Hematopoietic multipotent progenitor cell treated with erythropoietin and hydrocortisone succinate and interleukin-3 and kit ligand, for 4 days (in vitro differentiated cells): Measurements from ENCODE around the gene IL10RA.
"Not testable (repeated sequence)": the region's sequence is repeated elsewhere in the genome, so short reads cannot be mapped to it uniquely, and the experiment has no call there.

Experiments used
- DNase-seq: peaks from one replicate; pipeline ENCODE4 v3.0.0-alpha.2; 2015

Gene IL10RA

GRCh38 chr11:117985953-117986887 is at the start of gene IL10RA:
TSS of gene IL10RA (plus strand) at chr11:117986394. CDS start at chr11:117986468, 74 bp downstream.
- peak; percentile 86 for DNase-seq

GRCh38 chr11:117936973-117937372 is 49.2 kb upstream of the IL10RA start:
- no peak for DNase-seq

- DNase-seq, result no peak
These were observed 45.5 kb upstream of the IL10RA start for GRCh38 chr11:117940736-117941135.

- DNase-seq, result no peak
These were observed 45.0 kb upstream of the IL10RA start for GRCh38 chr11:117941163-117941707.

GRCh38 chr11:117941976-117942654 is 44.1 kb upstream of the IL10RA start:
- no peak for DNase-seq

- no peak for DNase-seq
These were observed 41.6 kb upstream of the IL10RA start for GRCh38 chr11:117944554-117944953.

GRCh38 chr11:117945047-117945810 is 41.0 kb upstream of the IL10RA start:
- DNase-seq, result peak; percentile 66

GRCh38 chr11:117946156-117946841 is 39.9 kb upstream of the IL10RA start:
- no peak for DNase-seq

- peak; percentile 89 for DNase-seq
These were observed 39.2 kb upstream of the IL10RA start for GRCh38 chr11:117946842-117947526.

- not testable (repeated sequence) for DNase-seq
These were observed 38.4 kb upstream of the IL10RA start for GRCh38 chr11:117947751-117948150.

- not testable (repeated sequence) for DNase-seq
These were observed 37.7 kb upstream of the IL10RA start for GRCh38 chr11:117948466-117948865.

- DNase-seq, result no peak
These were observed 37.1 kb upstream of the IL10RA start for GRCh38 chr11:117949062-117949461.

- DNase-seq, result peak; percentile 74
These were observed 35.9 kb upstream of the IL10RA start for GRCh38 chr11:117950301-117950700.

GRCh38 chr11:117950993-117951961 is 34.9 kb upstream of the IL10RA start:
- peak; percentile 78 for DNase-seq

- DNase-seq, result peak; percentile 85
These were observed 33.0 kb upstream of the IL10RA start for GRCh38 chr11:117953024-117953671.

- DNase-seq, result no peak
These were observed 27.2 kb upstream of the IL10RA start for GRCh38 chr11:117958949-117959348.

GRCh38 chr11:117959438-117960149 is 26.6 kb upstream of the IL10RA start:
- DNase-seq, result peak; percentile 44

- DNase-seq, result no peak
These were observed 25.8 kb upstream of the IL10RA start for GRCh38 chr11:117960406-117960805.

- DNase-seq, result no peak
These were observed 24.3 kb upstream of the IL10RA start for GRCh38 chr11:117961896-117962295.
